ENCODE measurements around the gene KIAA0825. TPM values are rescaled to one million over a fixed set of nuclear protein-coding genes. Genes with fewer than 3 reads are reported as not detected.

The KIAA0825 gene
- total RNA-seq, 1 experiment from 2014 or later: 1.9 TPM

- BruUV-seq (replicated peaks): no TSS peak
- no peak for DNase-seq
- Histone ChIP-seq H2AFZ (no peak overlapping the region), H3F3A (ENCODE audit: insufficient read depth, low read depth) (no peaks in the 10 kb centered on the region), H3K27me3 (ENCODE audit: insufficient read depth, low read depth) (no peaks in the 10 kb centered on the region), H3K4me3 (no peak overlapping the region), H3K4me2 (no peak overlapping the region), H4K20me1 (ENCODE audit: insufficient read depth) (no peaks in the 10 kb centered on the region), H3K9me2 (ENCODE audit: insufficient read depth) (no peaks in the 10 kb centered on the region), H3K36me3 (ENCODE audit: low read depth) (no peaks in the 10 kb centered on the region), H3K27ac (no peak overlapping the region), H3K9me3 (ENCODE audit: insufficient read depth, low read depth) (0 out of 2 replicates have a peak, but pooled peaks cover 5% of the 10 kb centered on the region), H3K79me2 (ENCODE audit: low read depth) (no peaks in the 10 kb centered on the region), H3K4me1 (replicated peaks; ENCODE audit: insufficient read depth) (peaks cover 13% of the 10 kb centered on the region)
- no peak for TF ChIP-seq EZH2 (IDR thresholded peaks at IDR 0.05; ENCODE audit: low read depth)
- TF ChIP-seq, protein P1, sequence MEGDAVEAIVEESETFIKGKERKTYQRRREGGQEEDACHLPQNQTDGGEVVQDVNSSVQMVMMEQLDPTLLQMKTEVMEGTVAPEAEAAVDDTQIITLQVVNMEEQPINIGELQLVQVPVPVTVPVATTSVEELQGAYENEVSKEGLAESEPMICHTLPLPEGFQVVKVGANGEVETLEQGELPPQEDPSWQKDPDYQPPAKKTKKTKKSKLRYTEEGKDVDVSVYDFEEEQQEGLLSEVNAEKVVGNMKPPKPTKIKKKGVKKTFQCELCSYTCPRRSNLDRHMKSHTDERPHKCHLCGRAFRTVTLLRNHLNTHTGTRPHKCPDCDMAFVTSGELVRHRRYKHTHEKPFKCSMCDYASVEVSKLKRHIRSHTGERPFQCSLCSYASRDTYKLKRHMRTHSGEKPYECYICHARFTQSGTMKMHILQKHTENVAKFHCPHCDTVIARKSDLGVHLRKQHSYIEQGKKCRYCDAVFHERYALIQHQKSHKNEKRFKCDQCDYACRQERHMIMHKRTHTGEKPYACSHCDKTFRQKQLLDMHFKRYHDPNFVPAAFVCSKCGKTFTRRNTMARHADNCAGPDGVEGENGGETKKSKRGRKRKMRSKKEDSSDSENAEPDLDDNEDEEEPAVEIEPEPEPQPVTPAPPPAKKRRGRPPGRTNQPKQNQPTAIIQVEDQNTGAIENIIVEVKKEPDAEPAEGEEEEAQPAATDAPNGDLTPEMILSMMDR (conservative IDR thresholded peaks at IDR 0.05): no peak
- CTCF ChIA-PET: interaction anchor here (0.6 kb wide), 1 partner anchor 803 kb away, joined by 3 read pairs; no protein-coding TSS in a partner anchor
- intact Hi-C loops (cut with micrococcal nuclease; ENCODE audit: unreplicated experiment): no loop called here
- POLR2A ChIA-PET (ENCODE audit: unreplicated experiment): no interaction called here
These were observed 195.0 kb downstream of the KIAA0825 start for GRCh38 chr5:94423411-94423810.

GRCh38 chr5:94422812-94423211, 195.6 kb downstream of the KIAA0825 start:
- POLR2A ChIA-PET (ENCODE audit: unreplicated experiment): no interaction called here
- 0 out of 2 replicates have a peak, but pooled peaks cover 5% of the 10 kb centered on the region for H3K9me3 ChIP-seq (ENCODE audit: insufficient read depth, low read depth)
- H4K20me1 ChIP-seq (ENCODE audit: insufficient read depth): no peaks in the 10 kb centered on the region
- TF ChIP-seq EZH2 (IDR thresholded peaks at IDR 0.05; ENCODE audit: low read depth): no peak
- TF ChIP-seq, protein P1 (conservative IDR thresholded peaks at IDR 0.05): no peak
- no peaks in the 10 kb centered on the region for H3F3A ChIP-seq (ENCODE audit: insufficient read depth, low read depth)
- no TSS peak for BruUV-seq (replicated peaks)
- peak overlapping the region; percentile 21; the same call in 1 of the 2 replicates for H3K4me2 ChIP-seq
- H3K4me1 ChIP-seq (replicated peaks; ENCODE audit: insufficient read depth): peaks cover 13% of the 10 kb centered on the region
- intact Hi-C loops (cut with micrococcal nuclease; ENCODE audit: unreplicated experiment): no loop called here
- H3K27ac ChIP-seq: no peak overlapping the region
- no peaks in the 10 kb centered on the region for H3K27me3 ChIP-seq (ENCODE audit: insufficient read depth, low read depth)
- H3K9me2 ChIP-seq (ENCODE audit: insufficient read depth): no peaks in the 10 kb centered on the region
- no peak overlapping the region for H2AFZ ChIP-seq
- no peaks in the 10 kb centered on the region for H3K36me3 ChIP-seq (ENCODE audit: low read depth)
- CTCF ChIA-PET: no interaction called here
- no peaks in the 10 kb centered on the region for H3K79me2 ChIP-seq (ENCODE audit: low read depth)
- H3K4me3 ChIP-seq: no peak overlapping the region
- peak; percentile 16 to 43 for DNase-seq

GRCh38 chr5:94420885-94421284, 197.5 kb downstream of the KIAA0825 start:
- Histone ChIP-seq H2AFZ (no peak overlapping the region), H3K4me2 (no peak overlapping the region), H3K79me2 (ENCODE audit: low read depth) (no peaks in the 10 kb centered on the region), H3K9me2 (ENCODE audit: insufficient read depth) (no peaks in the 10 kb centered on the region; the same call in 1 of the 2 replicates), H4K20me1 (ENCODE audit: insufficient read depth) (no peaks in the 10 kb centered on the region), H3K27me3 (ENCODE audit: insufficient read depth, low read depth) (no peaks in the 10 kb centered on the region), H3K36me3 (ENCODE audit: low read depth) (no peaks in the 10 kb centered on the region), H3K4me3 (no peak overlapping the region), H3K4me1 (replicated peaks; ENCODE audit: insufficient read depth) (peaks cover 13% of the 10 kb centered on the region), H3F3A (ENCODE audit: insufficient read depth, low read depth) (no peaks in the 10 kb centered on the region), H3K9me3 (ENCODE audit: insufficient read depth, low read depth) (0 out of 2 replicates have a peak, but pooled peaks cover 5% of the 10 kb centered on the region), H3K27ac (no peak overlapping the region)
- POLR2A ChIA-PET (ENCODE audit: unreplicated experiment): no interaction called here
- BruUV-seq (replicated peaks): no TSS peak
- CTCF ChIA-PET: no interaction called here
- no peak for DNase-seq
- TF ChIP-seq EZH2 (IDR thresholded peaks at IDR 0.05; ENCODE audit: low read depth): no peak
- TF ChIP-seq, protein P1 (conservative IDR thresholded peaks at IDR 0.05): no peak
- intact Hi-C loops (cut with micrococcal nuclease; ENCODE audit: unreplicated experiment): no loop called here
